ENCODE data around the gene HNMT.

GRCh38 chr2:137945229-137945628 is 19.0 kb upstream of the HNMT start:
- TF ChIP-seq CTCF (IDR thresholded peaks at IDR 0.05) (no peak), E2F1 (CRISPR knock-in tag; IDR thresholded peaks at IDR 0.05) (no peak), TEAD4 (CRISPR knock-in tag; IDR thresholded peaks at IDR 0.05) (no peak), ZSCAN18 (CRISPR knock-in tag; IDR thresholded peaks at IDR 0.05) (no peak), CREB1 (CRISPR knock-in tag; IDR thresholded peaks at IDR 0.05) (no peak), ZNF263 (CRISPR knock-in tag; IDR thresholded peaks at IDR 0.05; ENCODE audit: low read depth) (no peak), ZNF512 (CRISPR knock-in tag; IDR thresholded peaks at IDR 0.05; ENCODE audit: borderline replicate concordance) (no peak), ZBTB21 (CRISPR knock-in tag; IDR thresholded peaks at IDR 0.05; ENCODE audit: borderline replicate concordance) (no peak), MXD4 (CRISPR knock-in tag; IDR thresholded peaks at IDR 0.05; ENCODE audit: borderline replicate concordance) (no peak), MAX (CRISPR knock-in tag; IDR thresholded peaks at IDR 0.05) (no peak)
- TF ChIP-seq, protein P1, sequence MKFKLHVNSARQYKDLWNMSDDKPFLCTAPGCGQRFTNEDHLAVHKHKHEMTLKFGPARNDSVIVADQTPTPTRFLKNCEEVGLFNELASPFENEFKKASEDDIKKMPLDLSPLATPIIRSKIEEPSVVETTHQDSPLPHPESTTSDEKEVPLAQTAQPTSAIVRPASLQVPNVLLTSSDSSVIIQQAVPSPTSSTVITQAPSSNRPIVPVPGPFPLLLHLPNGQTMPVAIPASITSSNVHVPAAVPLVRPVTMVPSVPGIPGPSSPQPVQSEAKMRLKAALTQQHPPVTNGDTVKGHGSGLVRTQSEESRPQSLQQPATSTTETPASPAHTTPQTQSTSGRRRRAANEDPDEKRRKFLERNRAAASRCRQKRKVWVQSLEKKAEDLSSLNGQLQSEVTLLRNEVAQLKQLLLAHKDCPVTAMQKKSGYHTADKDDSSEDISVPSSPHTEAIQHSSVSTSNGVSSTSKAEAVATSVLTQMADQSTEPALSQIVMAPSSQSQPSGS (CRISPR knock-in tag; IDR thresholded peaks at IDR 0.05; ENCODE audit: borderline replicate concordance, low read depth): no peak

All from WTC11 (cell line).